GM12878 (cell line): Measurements from ENCODE around the gene CCDC70. TPM values are rescaled to one million over a fixed set of nuclear protein-coding genes. Genes with fewer than 3 reads are reported as not detected.
A peak's percentile ranks its signal among the peaks of the same experiment; 100 is the strongest.

Source experiments
- ATAC-seq: fragments of 200-7000 bp; cut with Tn5 transposase; 3 replicates; pipeline ENCODE4 v1.9.1; 2020; ENCODE audit warnings: mild to moderate bottlenecking, moderate library complexity
- BruUV-seq: library from RNA; stranded (reverse); fragments of 400-500 nt; replicated peaks from 2 replicates; lab custom pipeline; 2021; lab: Mats Ljungman, UMichigan
- CTCF ChIA-PET: fragments of 300-600 bp; sonication (Branson Sonifier 250); formaldehyde crosslinking; extraction: SDS; loops from one replicate; lab custom pipeline; 2021; ENCODE audit warnings: inconsistent platforms; lab: Yijun Ruan, JAX
- POLR2A ChIA-PET: fragments of 350-600 bp; formaldehyde crosslinking; extraction: SDS; loops from one replicate; lab custom pipeline; 2021; ENCODE audit warnings: inconsistent platforms; lab: Charles Lee
- RAD21 ChIA-PET: fragments of 300-600 bp; sonication (Branson Sonifier 250); formaldehyde crosslinking; loops from one replicate; lab custom pipeline; 2023; ENCODE audit warnings: antibody characterized with exemption; ENCODE audit not compliant: unreplicated experiment; lab: Charles Lee
- SMC1A ChIA-PET: fragments of 300-600 bp; sonication (Branson Sonifier 250); formaldehyde crosslinking; loops from one replicate; lab custom pipeline; 2023; ENCODE audit not compliant: unreplicated experiment, uncharacterized antibody; lab: Charles Lee
- DNase-seq: peaks from one replicate; pipeline ENCODE4 v3.0.0-alpha.2; 2011; ENCODE audit warnings: low read depth, low spot score
- FAIRE-seq: peaks from 3 replicates; lab custom pipeline; 2011; peaks lifted over from hg19 to GRCh38; lab: Jason Lieb, UNC
- H2AFZ ChIP-seq: 2 replicates; pipeline ENCODE4 v1.6.0; 2011; ENCODE audit warnings: low read depth, low read length, control low read depth; ENCODE audit not compliant: control insufficient read depth
- H3K27ac ChIP-seq: 2 replicates; pipeline ENCODE4 v1.5.1; 2011; ENCODE audit warnings: control low read depth; ENCODE audit not compliant: control insufficient read depth, insufficient read depth
- H3K27me3 ChIP-seq, 2 experiments: replicated peaks in 1 of 2; 2 replicates each; pipeline versions ENCODE4 v1.6.0 to v1.6.1; 2011; ENCODE audit warnings: low read length in 1 of 2; ENCODE audit not compliant: control insufficient read depth in 2 of 2, insufficient read depth in 2 of 2
- H3K36me3 ChIP-seq, 2 experiments: 2 replicates each; pipeline ENCODE4 v1.5.1; 2011; ENCODE audit warnings: low read length in 1 of 2; ENCODE audit not compliant: control insufficient read depth in 2 of 2, insufficient read depth in 2 of 2
- H3K4me1 ChIP-seq: 2 replicates; pipeline ENCODE4 v1.6.1; 2011; ENCODE audit warnings: mild to moderate bottlenecking, low read length, moderate library complexity, mixed read lengths; ENCODE audit not compliant: control insufficient read depth, insufficient read depth
- H3K4me2 ChIP-seq: 2 replicates; pipeline ENCODE4 v1.6.0; 2011; ENCODE audit warnings: control low read depth; ENCODE audit not compliant: control insufficient read depth, insufficient read depth
- H3K4me3 ChIP-seq: fragments of 200-600 bp; sonication (generic); 2 replicates; pipeline ENCODE4 v1.5.1; 2016
- H3K79me2 ChIP-seq: 2 replicates; pipeline ENCODE4 v1.6.0; 2011; ENCODE audit warnings: low read length; ENCODE audit not compliant: control insufficient read depth, insufficient read depth
- H3K9ac ChIP-seq: 2 replicates; pipeline ENCODE4 v1.8.0; 2011; ENCODE audit warnings: low read length, control low read depth, mixed read lengths; ENCODE audit not compliant: control insufficient read depth, insufficient read depth
- H3K9me3 ChIP-seq: replicated peaks from 3 replicates; pipeline ENCODE4 v1.5.1; 2011; ENCODE audit warnings: mild to moderate bottlenecking, low read length; ENCODE audit not compliant: control insufficient read depth, insufficient read depth
- H4K20me1 ChIP-seq: 2 replicates; pipeline ENCODE4 v1.6.0; 2011; ENCODE audit not compliant: control insufficient read depth, insufficient read depth
- FOXM1 ChIP-seq: IDR thresholded peaks from 2 replicates; pipeline ENCODE4 v1.6.1; 2012; ENCODE audit warnings: low read depth, mild to moderate bottlenecking, inconsistent platforms, low read length, moderate library complexity
- JUNB ChIP-seq: IDR thresholded peaks from 2 replicates; pipeline ENCODE4 v1.6.1; 2016; ENCODE audit warnings: antibody characterized with exemption, mild to moderate bottlenecking
- NFYB ChIP-seq: IDR thresholded peaks from 2 replicates; pipeline ENCODE4 v1.6.1; 2011; ENCODE audit warnings: low read depth, mild to moderate bottlenecking, low read length, improper control_type of control experiment, moderate library complexity; ENCODE audit not compliant: insufficient read depth
- ZNF384 ChIP-seq: IDR thresholded peaks from 2 replicates; pipeline ENCODE4 v1.6.1; 2012; ENCODE audit warnings: low read depth, mild to moderate bottlenecking, low read length, improper control_type of control experiment, borderline replicate concordance
- WGBS: methylation state at CpG from one replicate; pipeline ENCODE4 v1.1.6; 2016; ENCODE audit warnings: low lambda C conversion rate; ENCODE audit not compliant: insufficient replicate concordance, insufficient coverage; ENCODE audit errors: missing lambda C conversion rate; 5-methylcytosine and 5-hydroxymethylcytosine counted together
- in situ Hi-C: fragments of 300-500 bp; cut with MboI; formaldehyde crosslinking; loops from 9 replicates; pipeline ENCODE4 v1.14.3; 2018; ENCODE audit warnings: mixed read lengths
- intact Hi-C: fragments of 100-400 bp; cut with micrococcal nuclease; formaldehyde crosslinking; loops from one replicate; pipeline ENCODE4 v1.14.2; 2022; ENCODE audit not compliant: unreplicated experiment
- polyA plus RNA-seq, 11 experiments: library from polyadenylated mRNA; depleted of rRNA in 4 of 11; unstranded in 6 of 11; stranded (reverse) in 5 of 11; fragments of >200 nt; fragmentation: Nextera tagmentation in 4 of 11; fragmentation: Illumina TruSeq in 1 of 11; extraction: Ambion mirVana in 4 of 11; extraction: Trizol in 1 of 11; gene quantifications; 1 replicate in 1 of 11; 2 replicates in 10 of 11; pipeline versions ENCODE4 v1.2.1 to v1.2.3, GENCODE V29; 2011 to 2016; ENCODE audit warnings: inconsistent platforms in 2 of 11, missing spikeins in 2 of 11, low read depth in 1 of 11
- total RNA-seq, 4 experiments: library from RNA; depleted of rRNA in 3 of 4; stranded (reverse); fragments of >200 nt in 3 of 4; fragmentation: Illumina TruSeq in 1 of 4; extraction: Trizol in 1 of 4; gene quantifications; 2 replicates each; pipeline versions ENCODE4 v1.2.1 to v1.2.3, GENCODE V29; 2013 to 2021

Gene CCDC70
- total and polyA plus RNA-seq, 10 of the 15 experiments (the other 5 are each of a cell fraction or from before 2014, with no cell fraction given): not detected

GRCh38 chr13:51894239-51894638, 32.5 kb downstream of the CCDC70 start:
- no peaks in the 10 kb centered on the region for H3K4me1 ChIP-seq
- H2AFZ ChIP-seq: no peak overlapping the region
- no peak for FAIRE-seq
- RAD21 ChIA-PET: interaction anchor here (2.3 kb wide), 1 partner anchor 233 kb away, joined by 17 read pairs; no protein-coding TSS in a partner anchor
- H3K27me3 ChIP-seq: peaks cover 1 to 7% of the 10 kb centered on the region in 2 experiments; a peak in 2 of 4 replicates
- WGBS: 38% methylated on average over 4 of the region's 4 CpGs
- in situ Hi-C loops (no loop called here), intact Hi-C loops (loop anchor here (10.0 kb wide), 1 partner anchor 561 kb away; the partner anchor contains the start of genes CKAP2 and VPS36)
- peak; percentile 37; the same call in 1 of the 3 replicates for ATAC-seq
- H3K9ac ChIP-seq: no peak overlapping the region
- CTCF ChIA-PET: interaction anchor here (1.0 to 4.2 kb wide), 7 partner anchors 10 to 233 kb away, joined by 3 to 62 read pairs (median 4); partner anchors contain the start of gene NEK5
- BruUV-seq: no TSS peak
- H3K79me2 ChIP-seq: no peaks in the 10 kb centered on the region
- TF ChIP-seq JUNB: no peak
- TF ChIP-seq FOXM1: no peak
- no peak for TF ChIP-seq ZNF384
- peak; percentile 74 for TF ChIP-seq NFYB
- no peak for DNase-seq
- no peak overlapping the region for H3K4me2 ChIP-seq
- H4K20me1 ChIP-seq: no peaks in the 10 kb centered on the region; the same call in 1 of the 2 replicates
- H3K9me3 ChIP-seq: no peaks in the 10 kb centered on the region; the same call in 2 of the 3 replicates
- no peak overlapping the region for H3K4me3 ChIP-seq
- H3K27ac ChIP-seq: no peak overlapping the region
- POLR2A ChIA-PET: no interaction called here
- H3K36me3 ChIP-seq: no peaks in the 10 kb centered on the region
- SMC1A ChIA-PET: interaction anchor here (0.8 to 4.7 kb wide), 3 partner anchors 8 to 640 kb away, joined by 3 to 18 read pairs (median 3); no protein-coding TSS in a partner anchor
